Endothelial cell of umbilical vein (primary cell): Measurements from ENCODE around the gene TRPM3. TPM values are rescaled to one million over a fixed set of nuclear protein-coding genes. Genes with fewer than 3 reads are reported as not detected.

ENCODE experiments used
- BruUV-seq: library from RNA; stranded (reverse); fragments of 400-500 nt; replicated peaks from 2 replicates; lab custom pipeline; 2021; lab: Mats Ljungman, UMichigan
- CTCF ChIA-PET: fragments of 300-600, 350-600 bp; sonication (Branson Sonifier 250); formaldehyde crosslinking; loops from one replicate; lab custom pipeline; 2021; ENCODE audit warnings: antibody characterized with exemption, inconsistent platforms; lab: Charles Lee
- POLR2A ChIA-PET: fragments of 300-600, 350-600 bp; sonication (Branson Sonifier 250); formaldehyde crosslinking; loops from one replicate; lab custom pipeline; 2021; ENCODE audit warnings: antibody characterized with exemption, inconsistent platforms; lab: Charles Lee
- DNase-seq: peaks from one replicate; pipeline ENCODE4 v3.0.0-alpha.2; 2011; ENCODE audit warnings: low read depth, low spot score
- FAIRE-seq: peaks from 2 replicates; lab custom pipeline; 2011; peaks lifted over from hg19 to GRCh38; lab: Jason Lieb, UNC
- H2AFZ ChIP-seq: 2 replicates; pipeline ENCODE4 v1.6.0; 2012; ENCODE audit warnings: low read depth, low read length, control low read depth, inconsistent platforms
- H3K27ac ChIP-seq: 2 replicates; pipeline ENCODE4 v1.5.1; 2011; ENCODE audit warnings: low read depth, mild to moderate bottlenecking, control low read depth, low read length, moderate library complexity; ENCODE audit not compliant: insufficient read depth
- H3K27me3 ChIP-seq, 2 experiments: 2 replicates each; pipeline versions ENCODE4 v1.6.0 to v1.6.1; 2011; ENCODE audit warnings: low read length in 2 of 2, mixed read lengths in 1 of 2; ENCODE audit not compliant: control insufficient read depth in 2 of 2, insufficient read depth in 2 of 2
- H3K36me3 ChIP-seq, 2 experiments: 2 replicates in 1 of 2; 3 replicates in 1 of 2; pipeline ENCODE4 v1.5.1; 2011; ENCODE audit warnings: low read length in 2 of 2, mild to moderate bottlenecking in 1 of 2, moderate library complexity in 1 of 2; ENCODE audit not compliant: control insufficient read depth in 2 of 2, insufficient read depth in 2 of 2; ENCODE audit errors: extremely low read depth in 1 of 2
- H3K4me1 ChIP-seq: 3 replicates; pipeline ENCODE4 v1.5.1; 2011; ENCODE audit warnings: mild to moderate bottlenecking, low read length; ENCODE audit not compliant: control insufficient read depth, insufficient read depth; ENCODE audit errors: extremely low read depth
- H3K4me2 ChIP-seq: 2 replicates; pipeline ENCODE4 v1.6.1; 2011; ENCODE audit warnings: low read length, control low read depth, mixed read lengths; ENCODE audit not compliant: insufficient read depth
- H3K4me3 ChIP-seq, 3 experiments: fragments of 200-600 bp in 1 of 3; sonication (generic), shearing (Covaris generic) in 1 of 3; replicated peaks in 1 of 3; 2 replicates each; pipeline ENCODE4 v1.5.1; 2011 to 2016; ENCODE audit warnings: control low read depth in 3 of 3, low read length in 3 of 3, mild to moderate bottlenecking in 2 of 3, inconsistent platforms in 1 of 3, low read depth in 1 of 3, moderate library complexity in 1 of 3; ENCODE audit not compliant: insufficient read depth in 1 of 3
- H3K79me2 ChIP-seq: 2 replicates; pipeline ENCODE4 v1.6.0; 2012; ENCODE audit warnings: low read length, inconsistent platforms; ENCODE audit not compliant: control insufficient read depth, insufficient read depth
- H3K9ac ChIP-seq: replicated peaks from 2 replicates; pipeline ENCODE3; 2011; ENCODE audit warnings: low read length, control low read depth; ENCODE audit not compliant: insufficient read depth; ENCODE audit errors: extremely low read depth
- H3K9me1 ChIP-seq: replicated peaks from 3 replicates; pipeline ENCODE4 v1.6.0; 2011; ENCODE audit warnings: mild to moderate bottlenecking, low read length; ENCODE audit not compliant: control insufficient read depth, insufficient read depth; ENCODE audit errors: extremely low read depth
- H3K9me3 ChIP-seq: replicated peaks from 2 replicates; pipeline ENCODE4 v1.5.1; 2012; ENCODE audit warnings: low read length, inconsistent platforms; ENCODE audit not compliant: control insufficient read depth, insufficient read depth
- H4K20me1 ChIP-seq: replicated peaks from 2 replicates; pipeline ENCODE3; 2011; ENCODE audit warnings: mild to moderate bottlenecking, low read length; ENCODE audit not compliant: control insufficient read depth, insufficient read depth; ENCODE audit errors: extremely low read depth
- EZH2 ChIP-seq: IDR thresholded peaks from 2 replicates; pipeline ENCODE4 v1.6.1; 2012; ENCODE audit warnings: borderline replicate concordance, low read depth, mild to moderate bottlenecking, moderate library complexity, low read length, inconsistent platforms; ENCODE audit not compliant: severe bottlenecking
- GATA2 ChIP-seq: IDR thresholded peaks from 2 replicates; pipeline ENCODE4 v1.7.0; 2011; ENCODE audit warnings: low read depth, mild to moderate bottlenecking, moderate library complexity, mixed read lengths, low read length; ENCODE audit not compliant: insufficient read length, insufficient read depth
- MYC ChIP-seq: IDR thresholded peaks from one replicate; pipeline ENCODE4 v1.6.1; 2011; ENCODE audit warnings: mild to moderate bottlenecking, low read depth, low read length
- POLR2AphosphoS5 ChIP-seq: IDR thresholded peaks from 2 replicates; pipeline ENCODE4 v1.6.1; 2012; ENCODE audit warnings: low read depth, mild to moderate bottlenecking, control low read depth, low read length, moderate library complexity; ENCODE audit not compliant: insufficient read depth
- dilution Hi-C: fragments of 300-500 bp; cut with MboI; formaldehyde crosslinking; loops from one replicate; pipeline ENCODE4 v1.15.0; 2019; ENCODE audit warnings: low sequenced_read_pairs; ENCODE audit not compliant: extremely low pct_ligation_motif_present
- intact Hi-C: fragments of 100-400 bp; cut with micrococcal nuclease; formaldehyde crosslinking; loops from one replicate; pipeline ENCODE4 v1.10.0; 2022
- polyA plus RNA-seq, 4 experiments: library from polyadenylated mRNA; depleted of rRNA in 3 of 4; stranded (reverse) in 3 of 4; unstranded in 1 of 4; fragments of >200 nt; gene quantifications; 2 replicates each; pipeline versions ENCODE4 v1.2.1 to v1.2.3, GENCODE V29; 2011 to 2012; ENCODE audit warnings: missing spikeins in 1 of 4
- total RNA-seq: library from RNA; stranded (reverse); gene quantifications from 2 replicates; pipeline ENCODE4 v1.2.3, GENCODE V29; 2021

TRPM3 gene
- total and polyA plus RNA-seq, 2 donors (not counting 3 experiments of a cell fraction or from before 2014, with no cell fraction given) = 0.17 to 0.33 TPM

GRCh38 chr9:70682298-70682697 lies 439.1 kb downstream of the TRPM3 start:
- H3K36me3 ChIP-seq = no peaks in the 10 kb centered on the region
- no peak overlapping the region for H3K4me2 ChIP-seq
- no peak overlapping the region for H2AFZ ChIP-seq
- ChIA-PET CTCF (no interaction called here), POLR2A (no interaction called here)
- H3K27ac ChIP-seq = no peak overlapping the region
- no peaks in the 10 kb centered on the region for H3K9me1 ChIP-seq
- FAIRE-seq (no peak), DNase-seq (no peak)
- no peak overlapping the region for H3K9ac ChIP-seq
- no peaks in the 10 kb centered on the region for H3K4me1 ChIP-seq
- BruUV-seq = no TSS peak
- H3K4me3 ChIP-seq = no peak overlapping the region
- dilution Hi-C loops = no loop called here
- TF ChIP-seq GATA2 (no peak), MYC (no peak), POLR2AphosphoS5 (no peak)
- H3K79me2 ChIP-seq = no peaks in the 10 kb centered on the region
- H4K20me1 ChIP-seq = no peaks in the 10 kb centered on the region
- no peaks in the 10 kb centered on the region for H3K9me3 ChIP-seq
- intact Hi-C loops = no loop called here
- no peaks in the 10 kb centered on the region for H3K27me3 ChIP-seq

- DNase-seq = no peak
- H3K9me1 ChIP-seq = no peaks in the 10 kb centered on the region
- H3K79me2 ChIP-seq = no peaks in the 10 kb centered on the region
- dilution Hi-C loops = no loop called here
- H3K27ac ChIP-seq = no peak overlapping the region
- ChIA-PET CTCF (no interaction called here), POLR2A (no interaction called here)
- H3K9me3 ChIP-seq = no peaks in the 10 kb centered on the region
- no peaks in the 10 kb centered on the region for H4K20me1 ChIP-seq
- intact Hi-C loops = no loop called here
- no TSS peak for BruUV-seq
- no peak overlapping the region for H3K9ac ChIP-seq
- no peaks in the 10 kb centered on the region for H3K36me3 ChIP-seq
- H3K4me1 ChIP-seq = no peaks in the 10 kb centered on the region
- no peak overlapping the region for H3K4me3 ChIP-seq
- no peak for TF ChIP-seq EZH2
- TF ChIP-seq GATA2 = no peak
- no peak overlapping the region for H3K4me2 ChIP-seq
- no peak for FAIRE-seq
- no peak overlapping the region for H2AFZ ChIP-seq
- H3K27me3 ChIP-seq = no peaks in the 10 kb centered on the region
These were observed 441.6 kb downstream of the TRPM3 start for GRCh38 chr9:70679845-70680244.
